GM19193 (cell line): ENCODE measurements around the gene CLIP4.

ENCODE experiments used
- POLR2A ChIP-seq: IDR thresholded peaks from 4 replicates; pipeline ENCODE4 v1.6.1; 2011; ENCODE audit not compliant: insufficient read depth, insufficient read length; ENCODE audit errors: extremely low read depth

The CLIP4 gene

DNA sequence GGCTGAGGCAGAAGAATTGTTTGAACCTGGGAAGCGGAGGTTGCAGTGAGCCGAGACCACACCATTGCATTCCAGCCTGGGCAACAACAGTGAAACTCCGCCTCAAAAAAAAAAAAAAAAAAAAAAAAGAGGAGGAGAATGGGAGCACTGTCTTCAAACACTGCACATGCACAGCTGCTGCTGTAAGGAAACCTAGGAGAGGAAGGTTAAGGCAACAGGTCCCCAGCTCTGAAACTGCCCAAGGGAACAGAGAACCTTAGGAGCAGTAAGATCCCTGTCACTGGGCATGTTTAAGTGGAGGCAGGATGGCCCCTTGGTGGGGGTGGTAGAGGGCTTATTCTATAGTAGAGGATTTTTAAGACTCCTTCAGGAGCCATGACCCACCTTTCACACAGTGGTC lies 111.2 kb downstream of the CLIP4 start:
- TF ChIP-seq POLR2A: no peak

DNA sequence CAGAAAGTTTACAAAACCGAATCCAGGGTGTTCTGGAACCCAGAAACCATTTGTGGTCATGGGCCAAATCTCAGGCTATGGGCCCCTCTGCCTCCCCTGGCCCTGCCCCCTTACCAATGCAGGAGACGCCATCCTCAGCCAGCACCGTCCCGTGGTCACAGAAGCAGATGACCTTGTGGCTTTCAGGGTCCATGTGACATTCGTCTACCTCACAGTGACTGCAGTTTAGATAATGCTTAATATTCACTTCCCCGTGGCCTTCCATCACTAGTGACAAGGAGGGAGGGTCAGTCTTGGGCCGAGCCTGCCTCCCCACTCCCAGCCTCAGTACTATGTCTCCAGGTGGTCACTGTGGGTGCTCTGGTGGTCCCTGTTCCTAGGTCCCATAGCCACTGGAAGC lies 111.6 kb downstream of the CLIP4 start:
- no peak for TF ChIP-seq POLR2A

DNA sequence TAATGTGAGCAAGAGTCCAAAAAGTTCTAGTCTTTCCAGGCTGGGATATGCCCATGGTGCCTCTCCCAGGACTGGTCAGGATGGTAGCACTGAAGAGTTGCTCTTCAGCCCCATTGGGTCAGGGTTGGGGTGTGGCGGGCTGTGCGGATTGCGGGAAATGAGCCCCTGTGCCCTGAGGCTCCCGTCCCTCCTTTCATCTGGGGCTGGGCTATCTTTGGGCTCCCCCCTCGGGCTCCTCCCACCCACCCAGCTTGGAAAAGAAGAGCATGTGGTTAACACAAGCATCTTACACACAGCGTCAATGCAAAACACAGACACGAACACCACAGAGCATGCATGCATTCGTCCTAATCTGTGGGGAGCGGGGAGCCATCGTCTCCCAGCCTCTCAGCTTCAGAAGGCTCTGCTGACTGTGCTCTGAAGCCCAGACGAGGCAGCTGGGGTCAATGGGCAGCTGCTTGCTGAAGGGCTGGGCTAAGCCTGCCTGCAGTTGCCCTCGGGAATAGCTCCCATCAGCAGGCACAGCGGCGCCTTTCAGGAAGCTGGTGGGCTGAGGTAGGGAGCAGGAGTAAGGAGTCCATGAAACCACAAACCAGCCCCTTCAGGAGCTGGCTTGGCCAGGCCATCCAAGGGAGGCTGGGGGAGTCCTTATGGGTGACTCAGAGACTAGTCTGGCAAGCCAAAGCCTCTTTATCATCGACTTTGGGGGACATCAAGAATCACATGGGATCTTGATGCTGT lies 112.9 kb downstream of the CLIP4 start:
- no peak for TF ChIP-seq POLR2A

DNA sequence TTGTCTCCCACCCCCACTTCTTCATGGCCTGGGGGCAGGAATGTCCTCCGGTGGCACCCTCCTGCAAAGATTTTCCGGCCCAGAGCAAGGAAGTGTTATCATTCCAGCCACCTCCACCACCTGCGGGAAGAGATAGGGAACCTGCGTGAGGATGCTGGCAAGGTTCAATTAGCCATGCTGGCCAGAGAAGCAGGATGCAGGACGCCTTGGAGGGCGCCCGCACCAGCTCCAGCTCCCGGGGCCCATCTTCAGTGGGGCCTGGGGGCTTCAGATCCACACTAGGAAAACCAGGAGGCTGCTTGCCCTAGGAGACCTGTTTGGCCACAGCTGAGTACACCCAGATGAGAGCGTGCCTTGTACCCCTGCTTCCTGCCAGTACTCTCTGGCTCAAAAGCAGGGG lies 113.7 kb downstream of the CLIP4 start:
- TF ChIP-seq POLR2A: no peak

DNA sequence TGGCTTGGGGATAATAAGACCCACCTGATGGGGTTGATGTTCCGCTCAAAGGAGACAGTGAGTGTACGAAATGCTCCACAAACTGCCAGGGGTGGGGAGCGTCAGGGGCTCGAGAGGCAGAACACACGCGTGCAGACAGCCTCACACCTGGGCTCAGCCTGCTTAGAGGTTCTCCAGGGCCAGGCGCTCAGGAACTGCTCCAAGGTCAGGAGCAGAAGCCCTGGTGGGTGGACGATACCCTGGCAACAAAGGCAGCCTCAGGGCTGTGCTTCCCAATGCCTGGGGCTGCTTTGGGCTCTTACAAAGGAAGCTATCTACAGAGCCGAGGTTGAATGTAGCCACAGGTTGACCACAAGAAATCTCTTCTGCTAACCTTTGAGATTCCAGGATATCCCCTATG lies 114.4 kb downstream of the CLIP4 start:
- TF ChIP-seq POLR2A: no peak

DNA sequence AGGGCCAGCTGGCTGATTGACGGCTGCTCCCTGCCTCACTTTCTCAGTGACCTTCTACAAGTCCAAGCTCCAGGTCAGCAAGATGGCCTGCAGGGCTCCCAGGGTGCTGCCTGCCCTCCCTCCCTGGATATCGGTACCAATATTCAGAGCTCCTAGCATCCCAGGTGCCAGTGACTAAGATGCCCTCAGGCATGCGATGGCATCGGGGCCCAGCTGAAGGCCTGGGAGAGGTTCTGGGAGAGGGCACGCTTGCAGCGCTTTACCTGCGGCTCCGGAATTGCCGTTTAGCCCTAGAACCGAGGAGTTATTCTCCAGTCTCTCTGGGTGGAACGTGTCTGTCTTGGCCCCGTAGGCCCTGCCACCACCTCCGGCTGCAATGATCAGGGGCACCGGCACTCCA lies 116.8 kb downstream of the CLIP4 start:
- TF ChIP-seq POLR2A: no peak

DNA sequence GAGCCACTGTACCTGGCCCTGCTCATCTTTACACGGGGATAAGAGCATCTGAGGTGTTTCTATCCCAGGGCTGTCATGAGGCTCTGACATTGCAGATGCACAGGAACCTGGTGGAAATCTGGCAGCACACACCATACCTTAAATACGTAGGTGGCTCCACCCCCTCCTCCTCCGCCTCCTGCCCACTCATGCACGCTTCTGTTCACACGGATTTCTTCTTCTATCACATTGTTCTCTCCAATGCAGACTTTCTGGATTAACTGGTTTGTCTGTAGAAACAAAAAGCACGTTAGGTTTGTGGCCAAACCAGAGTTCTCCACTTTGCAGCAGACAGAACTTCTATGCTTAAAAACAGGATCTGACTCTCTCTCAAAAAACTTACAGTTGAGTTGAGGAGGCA lies 118.2 kb downstream of the CLIP4 start:
- no peak for TF ChIP-seq POLR2A

DNA sequence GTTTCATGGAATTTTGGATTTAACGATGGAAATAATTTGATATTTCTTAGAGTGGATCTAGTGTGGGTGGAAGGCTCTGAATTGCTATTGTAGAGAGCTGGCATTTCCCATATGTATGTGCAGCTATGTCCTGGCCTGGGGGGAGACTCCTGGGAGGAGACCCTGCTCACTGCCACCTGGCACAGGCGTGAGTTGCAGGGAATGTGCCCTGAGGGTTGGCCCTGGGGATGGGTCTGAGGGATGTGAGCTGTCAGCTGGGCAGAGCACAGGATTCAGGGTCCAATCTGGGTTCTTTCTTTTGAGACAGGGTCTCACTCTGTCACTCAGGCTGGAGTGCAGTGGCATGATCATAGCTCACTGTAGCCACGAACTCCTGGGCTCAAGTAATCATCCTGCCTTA lies 120.2 kb downstream of the CLIP4 start:
- TF ChIP-seq POLR2A: no peak

DNA sequence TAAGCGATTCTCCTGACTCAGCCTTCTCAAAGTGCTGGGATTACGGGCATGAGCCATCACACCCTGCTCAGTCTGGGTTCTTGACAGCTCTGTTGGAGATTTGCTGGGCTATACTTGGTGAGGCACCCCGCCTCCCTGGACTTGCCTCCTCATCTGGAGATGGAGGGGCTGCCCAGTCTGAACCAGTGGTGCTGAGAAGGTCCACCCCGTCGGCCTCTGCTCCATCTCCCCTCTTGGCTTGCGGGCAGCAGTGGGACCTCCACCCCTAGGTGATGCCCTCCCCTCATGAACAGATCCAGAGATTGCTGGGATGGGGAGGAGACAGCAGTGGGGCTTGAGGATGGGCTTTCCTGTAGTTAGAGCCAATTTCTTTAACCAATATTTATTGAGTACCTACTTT lies 120.9 kb downstream of the CLIP4 start:
- no peak for TF ChIP-seq POLR2A

DNA sequence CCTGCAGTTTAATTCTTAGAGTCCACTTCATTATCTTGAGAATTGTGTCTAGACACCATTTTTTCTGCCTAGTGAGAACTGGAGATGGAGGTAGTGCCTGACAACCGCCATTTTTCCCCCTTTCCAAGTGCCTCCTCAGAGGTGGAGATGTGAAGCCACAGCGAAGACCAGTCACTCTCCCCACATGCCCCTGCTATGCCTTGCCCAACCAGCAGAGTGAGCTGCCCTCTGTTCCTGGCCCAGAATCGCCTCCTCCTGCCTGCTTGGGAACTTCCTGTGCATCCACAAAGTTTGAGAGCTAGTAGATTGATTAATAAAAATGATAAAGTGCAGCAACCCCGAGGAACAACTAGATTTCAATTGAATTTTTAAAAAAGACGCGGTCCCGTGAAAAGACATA lies 123.3 kb downstream of the CLIP4 start:
- TF ChIP-seq POLR2A: no peak
